Hematopoietic multipotent progenitor cell treated with erythropoietin and hydrocortisone succinate and interleukin-3 and kit ligand, for 15 days (in vitro differentiated cells): ENCODE results near the gene PRADC1.

Experiments
- DNase-seq: peaks from one replicate; pipeline ENCODE4 v3.0.0-alpha.2; 2015; ENCODE audit warnings: low spot score

PRADC1 gene

GRCh38 chr2:73235315-73236028 is 2.4 kb upstream of the PRADC1 start:
- DNase-seq, result no peak

- DNase-seq, result peak; percentile 86
These were observed 1.1 kb upstream of the PRADC1 start, which contains the start of gene CCT7 for GRCh38 chr2:73233932-73234832. Gene CCT7, plus strand, starts transcription at chr2:73234308. Its CDS starts 71 bp downstream, at chr2:73234379.

- peak; percentile 13 for DNase-seq
These were observed 461 bp downstream of the PRADC1 start for GRCh38 chr2:73232403-73233153.

- no peak for DNase-seq
These were observed 4.4 kb downstream of the PRADC1 start for GRCh38 chr2:73228631-73229030.

- DNase-seq, result no peak
These were observed 6.0 kb downstream of the PRADC1 start for GRCh38 chr2:73227086-73227485.

GRCh38 chr2:73225513-73226360 is 7.3 kb downstream of the PRADC1 start:
- no peak for DNase-seq

GRCh38 chr2:73223821-73224220 is 9.2 kb downstream of the PRADC1 start:
- DNase-seq, result no peak

- no peak for DNase-seq
These were observed 14.7 kb downstream of the PRADC1 start for GRCh38 chr2:73218298-73218697.

- DNase-seq, result no peak
These were observed 15.2 kb downstream of the PRADC1 start for GRCh38 chr2:73217826-73218225.

GRCh38 chr2:73217160-73217559 is 15.9 kb downstream of the PRADC1 start:
- DNase-seq, result no peak

- DNase-seq, result no peak
These were observed 17.8 kb downstream of the PRADC1 start for GRCh38 chr2:73215254-73215653.

- peak; percentile 87 for DNase-seq
These were observed 18.7 kb downstream of the PRADC1 start, which contains the start of gene SMYD5 for GRCh38 chr2:73214120-73215035. Gene SMYD5, plus strand, starts transcription at chr2:73214245. Its CDS starts 22 bp downstream, at chr2:73214267.

- peak; percentile 64 for DNase-seq
These were observed 20.4 kb downstream of the PRADC1 start for GRCh38 chr2:73212448-73213176.

- DNase-seq, result no peak
These were observed 21.0 kb downstream of the PRADC1 start for GRCh38 chr2:73212098-73212447.

GRCh38 chr2:73210696-73211095 is 22.3 kb downstream of the PRADC1 start:
- no peak for DNase-seq

GRCh38 chr2:73210019-73210418 is 23.0 kb downstream of the PRADC1 start:
- DNase-seq, result no peak

GRCh38 chr2:73208258-73208657 is 24.8 kb downstream of the PRADC1 start:
- DNase-seq, result no peak

- no peak for DNase-seq
These were observed 27.4 kb downstream of the PRADC1 start for GRCh38 chr2:73205611-73206010.

GRCh38 chr2:73203055-73203681 is 29.9 kb downstream of the PRADC1 start:
- DNase-seq, result no peak
